Activated CD4-positive, alpha-beta T cell treated with anti-CD3 and anti-CD28 coated beads, Interleukin-2, amount 50 U/mL, for 1 hour (primary cell): Measurements from ENCODE around the gene SH3BGRL2.
"Not testable (repeated sequence)": the region's sequence is repeated elsewhere in the genome, so short reads cannot be mapped to it uniquely, and the experiment has no call there.

ENCODE experiments used
- DNase-seq: peaks from one replicate; pipeline ENCODE4 v3.0.0-alpha.2; 2020

SH3BGRL2 gene

GRCh38 chr6:79614326-79615305 lies 16.5 kb upstream of the SH3BGRL2 start:
- DNase-seq: no peak

- DNase-seq: no peak
Observed at GRCh38 chr6:79617518-79617941, 13.6 kb upstream of the SH3BGRL2 start.

DNA sequence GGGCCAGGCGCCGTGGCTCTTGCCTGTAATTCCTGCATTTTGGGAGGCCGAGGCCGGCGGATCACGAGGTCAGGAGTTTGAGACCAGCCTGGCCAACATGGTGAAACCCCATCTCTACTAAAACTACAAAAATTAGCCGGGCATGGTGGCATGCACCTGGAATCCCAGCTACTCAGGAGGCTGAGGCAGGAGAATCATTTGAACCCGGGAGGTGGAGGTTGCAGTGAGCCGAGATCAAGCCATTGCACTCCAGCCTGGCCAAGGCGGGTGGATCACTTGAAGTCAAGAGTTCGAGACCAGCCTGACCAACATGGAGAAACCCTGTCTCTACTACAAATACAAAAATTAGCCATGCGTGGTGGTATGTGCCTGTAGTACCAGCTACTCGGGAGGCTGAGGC lies 12.7 kb upstream of the SH3BGRL2 start:
- not testable (repeated sequence) for DNase-seq

GRCh38 chr6:79621579-79621978 lies 9.6 kb upstream of the SH3BGRL2 start:
- DNase-seq: no peak

- DNase-seq: no peak
Observed at GRCh38 chr6:79622364-79622763, 8.8 kb upstream of the SH3BGRL2 start.

- no peak for DNase-seq
Observed at GRCh38 chr6:79623106-79623505, 8.0 kb upstream of the SH3BGRL2 start.

DNA sequence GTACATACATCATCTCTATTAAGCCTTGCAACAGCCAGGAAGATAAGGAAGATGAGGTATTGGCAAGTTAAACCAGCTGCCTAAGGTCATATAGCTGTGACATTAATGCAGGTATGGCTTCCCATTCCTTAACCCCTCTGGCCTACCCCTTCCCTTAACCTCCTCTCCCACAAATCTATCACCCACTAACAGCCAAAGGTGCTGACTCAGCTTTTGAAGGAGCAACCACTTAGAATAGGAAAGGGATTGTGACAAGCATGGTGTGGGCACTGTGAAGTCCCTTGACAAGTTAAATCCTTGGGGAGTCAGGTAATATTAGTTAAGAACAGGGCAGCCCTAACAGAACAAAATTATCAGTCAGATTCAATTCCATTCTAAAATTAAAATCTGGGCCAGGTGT lies 5.4 kb upstream of the SH3BGRL2 start:
- no peak for DNase-seq

- DNase-seq: no peak
Observed at GRCh38 chr6:79626811-79627210, 4.3 kb upstream of the SH3BGRL2 start.

- no peak for DNase-seq
Observed at GRCh38 chr6:79627422-79627821, 3.7 kb upstream of the SH3BGRL2 start.

- no peak for DNase-seq
Observed at GRCh38 chr6:79628466-79629288, 2.5 kb upstream of the SH3BGRL2 start.

- DNase-seq: no peak
Observed at GRCh38 chr6:79630380-79630882, 698 bp upstream of the SH3BGRL2 start.

- DNase-seq: no peak
Observed at GRCh38 chr6:79631693-79632172, 604 bp downstream of the SH3BGRL2 start.

GRCh38 chr6:79632580-79632979 lies 1.5 kb downstream of the SH3BGRL2 start:
- DNase-seq: no peak

DNA sequence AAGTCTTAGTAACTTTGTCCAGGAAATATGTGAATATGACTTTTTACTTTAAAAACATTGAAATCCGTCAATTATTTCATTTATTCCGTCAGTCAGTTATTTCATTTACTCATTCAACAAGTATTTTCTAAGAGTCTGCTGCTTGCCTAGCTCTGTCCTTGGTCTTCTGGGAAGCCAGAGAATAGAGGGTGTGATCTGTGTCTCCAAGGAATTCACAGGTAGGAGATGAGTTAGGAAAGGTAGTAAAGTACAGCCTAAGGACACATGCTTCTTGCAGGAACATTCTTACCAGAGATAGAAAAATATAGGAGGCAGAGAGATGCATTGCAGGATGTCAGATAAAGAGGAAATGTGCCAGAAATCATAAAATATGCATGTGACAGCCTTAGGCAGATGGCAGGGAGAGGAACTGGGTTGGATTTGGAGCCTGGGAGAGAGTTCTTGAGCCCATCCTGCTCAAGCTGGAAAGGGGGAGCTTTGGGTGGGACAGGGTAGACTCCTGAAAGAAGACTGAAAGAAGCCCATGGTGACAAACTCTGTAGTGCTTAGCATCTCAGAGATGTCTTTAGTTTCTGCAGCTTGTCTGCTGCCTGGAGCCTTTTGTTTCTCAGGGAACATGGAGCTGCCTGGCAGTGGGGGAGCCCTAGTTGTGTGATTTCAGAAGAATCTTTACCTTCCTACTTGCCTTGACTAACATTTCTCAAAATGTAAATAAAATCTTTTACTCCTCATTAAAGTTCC lies 3.5 kb downstream of the SH3BGRL2 start:
- DNase-seq: no peak

GRCh38 chr6:79635232-79635543 lies 4.1 kb downstream of the SH3BGRL2 start:
- DNase-seq: no peak

DNA sequence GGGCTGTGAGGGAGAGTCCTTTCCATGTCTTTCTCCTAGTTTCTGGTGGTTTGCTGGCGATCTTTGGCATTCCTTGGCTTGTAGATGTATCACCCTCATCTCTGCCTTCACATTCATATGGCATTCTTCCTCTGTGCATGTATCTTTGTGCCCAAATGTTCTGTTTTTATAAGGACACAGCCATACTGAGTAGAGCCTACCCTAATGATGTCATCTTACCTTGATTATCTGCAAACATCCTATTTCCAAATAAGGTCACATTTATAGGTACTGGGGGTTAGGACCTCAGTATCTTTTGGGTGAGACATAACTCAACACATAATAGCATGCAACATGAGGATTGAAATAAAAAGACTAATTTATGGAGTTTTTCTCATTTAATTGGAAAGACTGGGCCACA lies 5.5 kb downstream of the SH3BGRL2 start:
- DNase-seq: no peak

DNA sequence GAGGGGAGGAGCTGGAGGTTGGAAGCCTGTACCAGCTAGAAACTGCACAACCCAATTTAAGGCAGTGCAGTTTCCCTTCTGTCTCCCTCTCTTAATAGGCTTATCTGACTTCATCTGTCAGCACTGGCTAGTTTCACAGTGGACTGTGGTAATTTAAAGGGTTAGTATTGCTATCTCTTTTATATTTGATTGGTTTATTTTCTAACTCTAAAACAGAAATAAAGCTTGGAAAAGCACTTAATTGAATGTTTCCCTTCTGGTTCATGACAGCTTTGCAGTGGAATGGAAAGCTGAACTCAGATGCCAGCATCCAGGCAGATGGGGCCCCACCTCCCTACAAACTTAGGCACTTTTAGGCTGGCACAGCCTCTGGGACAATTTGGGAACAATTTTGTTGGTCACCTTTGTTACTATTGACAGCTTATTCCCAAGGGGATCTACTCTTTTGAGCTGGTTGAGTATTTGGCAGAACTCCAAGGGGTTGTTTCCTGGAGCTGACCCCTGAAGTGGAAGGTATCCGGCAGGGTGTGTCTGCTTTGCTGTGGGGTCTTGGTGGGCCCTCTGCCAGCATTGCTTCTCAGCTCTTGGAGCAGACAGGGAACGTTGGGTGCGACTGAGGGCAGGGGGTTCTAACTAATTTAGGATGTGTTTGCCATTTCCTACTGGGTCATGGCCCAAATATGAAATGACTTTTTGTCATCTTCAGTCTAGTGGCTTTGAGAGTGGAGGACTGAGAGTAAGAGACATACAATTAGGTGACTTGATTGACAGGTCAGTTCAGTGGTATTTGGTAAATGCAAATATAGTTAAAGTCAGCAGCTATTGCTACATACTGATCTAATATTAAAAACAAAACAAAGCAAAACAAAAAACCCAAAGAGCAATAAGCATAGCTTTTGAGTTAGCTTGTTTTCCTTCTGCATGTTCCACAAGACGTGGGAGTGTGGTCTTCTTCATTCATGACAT lies 9.3 kb downstream of the SH3BGRL2 start:
- no peak for DNase-seq

DNA sequence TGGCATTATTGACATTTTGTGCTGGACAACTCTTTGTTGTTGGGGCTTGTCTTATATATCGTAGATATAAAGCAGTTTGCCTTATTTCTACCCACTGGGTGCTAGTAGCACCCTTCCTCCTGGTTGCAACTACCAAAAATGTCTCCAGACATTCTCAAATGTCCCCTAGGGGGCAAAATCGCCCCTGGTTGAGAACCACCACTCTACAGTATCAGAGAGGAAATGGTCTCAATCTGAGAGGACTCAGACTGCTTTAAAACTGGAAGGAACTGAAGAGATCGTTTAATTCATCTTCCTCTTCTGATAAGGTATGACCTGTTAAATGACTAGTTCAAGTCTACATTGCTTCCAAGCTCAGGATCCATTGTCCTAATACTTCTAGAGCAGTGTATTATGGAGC lies 14.9 kb downstream of the SH3BGRL2 start:
- peak; percentile 2 for DNase-seq

GRCh38 chr6:79646561-79646960 lies 15.4 kb downstream of the SH3BGRL2 start:
- DNase-seq: no peak

GRCh38 chr6:79647741-79648140 lies 16.6 kb downstream of the SH3BGRL2 start:
- DNase-seq: no peak

GRCh38 chr6:79648328-79648727 lies 17.2 kb downstream of the SH3BGRL2 start:
- DNase-seq: no peak

GRCh38 chr6:79649016-79649415 lies 17.9 kb downstream of the SH3BGRL2 start:
- DNase-seq: no peak
